ENCODE results near the gene CEP128. TPM values are rescaled to one million over a fixed set of nuclear protein-coding genes. Genes with fewer than 3 reads are reported as not detected.

The CEP128 gene
- total RNA-seq, 1 donor, result 5.4 TPM

DNA sequence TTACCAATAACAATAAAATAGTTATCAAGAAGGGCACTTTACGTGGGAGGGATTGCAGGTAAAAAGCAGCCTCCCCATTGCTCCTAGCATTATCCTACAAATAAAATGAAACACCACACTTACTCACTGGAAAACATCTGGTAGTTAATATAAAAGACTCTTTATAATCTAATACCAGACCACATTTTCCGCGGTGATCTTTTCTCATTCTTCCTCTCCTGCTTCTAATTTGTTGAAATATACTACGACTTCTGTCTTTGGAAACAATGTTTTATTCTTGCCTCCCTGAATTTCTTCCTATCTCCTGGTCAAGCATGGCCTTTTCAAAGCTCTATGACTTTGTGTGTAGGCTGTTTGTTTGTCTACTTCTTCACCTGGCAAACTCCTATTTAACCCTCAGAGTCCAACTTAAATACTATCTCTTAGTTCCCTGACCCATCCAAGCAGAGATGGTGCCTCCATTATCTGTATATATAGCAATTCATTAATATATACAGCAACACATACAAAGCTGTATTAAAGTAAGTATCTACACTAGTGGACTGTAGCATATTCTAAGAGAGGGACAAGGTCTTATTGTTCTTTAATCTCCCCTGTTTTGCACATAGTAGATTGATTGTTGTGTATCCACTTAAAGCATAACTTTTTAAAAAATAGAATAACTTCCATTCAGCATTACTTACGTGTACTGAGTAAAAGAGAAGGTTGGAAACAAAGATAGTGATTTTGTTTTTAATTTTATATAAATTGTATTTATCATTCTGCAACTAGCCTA lies 228.3 kb downstream of the CEP128 start:
- no peaks in the 10 kb centered on the region for H3K4me1 ChIP-seq (ENCODE audit: insufficient read depth, low read length)
- no peaks in the 10 kb centered on the region for H4K20me1 ChIP-seq (ENCODE audit: insufficient read depth, low read length)
- H3K4me3 ChIP-seq (ENCODE audit: insufficient read depth, low read length), result no peak overlapping the region
- DNase-seq (ENCODE audit: insufficient read length, low spot score, missing footprints), result no peak
- no peaks in the 10 kb centered on the region for H3K79me2 ChIP-seq (ENCODE audit: insufficient read depth, low read length)
- TF ChIP-seq, protein P1, sequence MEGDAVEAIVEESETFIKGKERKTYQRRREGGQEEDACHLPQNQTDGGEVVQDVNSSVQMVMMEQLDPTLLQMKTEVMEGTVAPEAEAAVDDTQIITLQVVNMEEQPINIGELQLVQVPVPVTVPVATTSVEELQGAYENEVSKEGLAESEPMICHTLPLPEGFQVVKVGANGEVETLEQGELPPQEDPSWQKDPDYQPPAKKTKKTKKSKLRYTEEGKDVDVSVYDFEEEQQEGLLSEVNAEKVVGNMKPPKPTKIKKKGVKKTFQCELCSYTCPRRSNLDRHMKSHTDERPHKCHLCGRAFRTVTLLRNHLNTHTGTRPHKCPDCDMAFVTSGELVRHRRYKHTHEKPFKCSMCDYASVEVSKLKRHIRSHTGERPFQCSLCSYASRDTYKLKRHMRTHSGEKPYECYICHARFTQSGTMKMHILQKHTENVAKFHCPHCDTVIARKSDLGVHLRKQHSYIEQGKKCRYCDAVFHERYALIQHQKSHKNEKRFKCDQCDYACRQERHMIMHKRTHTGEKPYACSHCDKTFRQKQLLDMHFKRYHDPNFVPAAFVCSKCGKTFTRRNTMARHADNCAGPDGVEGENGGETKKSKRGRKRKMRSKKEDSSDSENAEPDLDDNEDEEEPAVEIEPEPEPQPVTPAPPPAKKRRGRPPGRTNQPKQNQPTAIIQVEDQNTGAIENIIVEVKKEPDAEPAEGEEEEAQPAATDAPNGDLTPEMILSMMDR (IDR thresholded peaks at IDR 0.05; ENCODE audit: extremely low read depth, low read depth, low read length), result no peak
- no peaks in the 10 kb centered on the region for H3K27me3 ChIP-seq (ENCODE audit: insufficient read depth, low read length)
- no peak overlapping the region for H3K4me2 ChIP-seq (ENCODE audit: insufficient read depth, low read length)
- H3K36me3 ChIP-seq (ENCODE audit: insufficient read depth, low read length), result no peaks in the 10 kb centered on the region
- no peak overlapping the region for H2AFZ ChIP-seq (ENCODE audit: low read length)
- H3K27ac ChIP-seq (ENCODE audit: low read depth, low read length), result no peak overlapping the region
- no peaks in the 10 kb centered on the region for H3K9me3 ChIP-seq (ENCODE audit: low read depth, low read length)

DNA sequence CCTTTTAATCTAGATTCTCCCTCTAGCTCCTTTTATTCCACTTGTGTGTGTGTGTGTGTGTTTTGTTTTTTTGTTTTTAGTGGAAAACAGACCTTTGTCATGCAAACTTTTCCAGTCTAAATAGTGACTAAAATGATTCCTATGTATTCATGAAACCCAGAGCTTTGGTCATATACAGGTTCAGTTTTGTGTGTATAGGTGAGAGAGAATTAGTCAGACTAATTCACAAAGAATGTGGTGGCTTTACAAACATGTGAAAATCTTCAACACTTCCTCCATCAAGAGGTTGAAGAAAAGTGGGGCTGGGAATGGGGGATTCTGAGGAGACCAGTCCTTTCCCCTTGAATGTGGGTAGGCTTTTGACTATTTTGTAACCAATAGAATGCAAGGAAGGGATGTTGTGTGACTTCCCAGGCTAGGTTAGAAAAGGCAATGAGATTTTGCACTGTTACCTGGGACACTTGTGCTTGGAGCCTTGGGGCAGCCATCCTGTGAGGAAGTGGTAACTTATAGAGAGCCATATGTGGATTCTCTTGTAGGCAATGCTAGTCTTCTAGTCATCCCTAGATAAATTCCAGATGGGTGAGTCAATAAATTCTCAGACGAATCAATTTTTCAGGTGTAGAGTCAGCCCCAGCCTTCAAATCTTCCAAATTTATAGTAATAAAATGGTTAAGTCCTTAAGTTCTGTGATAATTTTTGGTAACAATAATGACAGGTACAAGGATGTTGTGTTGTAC lies 236.1 kb downstream of the CEP128 start:
- Histone ChIP-seq H3K4me1 (ENCODE audit: insufficient read depth, low read length) (no peaks in the 10 kb centered on the region), H3K79me2 (ENCODE audit: insufficient read depth, low read length) (no peaks in the 10 kb centered on the region), H2AFZ (ENCODE audit: low read length) (no peak overlapping the region), H3K27ac (ENCODE audit: low read depth, low read length) (no peak overlapping the region), H3K36me3 (ENCODE audit: insufficient read depth, low read length) (no peaks in the 10 kb centered on the region), H3K9me3 (ENCODE audit: low read depth, low read length) (no peaks in the 10 kb centered on the region), H3K4me3 (ENCODE audit: insufficient read depth, low read length) (no peak overlapping the region), H3K27me3 (ENCODE audit: insufficient read depth, low read length) (no peaks in the 10 kb centered on the region), H4K20me1 (ENCODE audit: insufficient read depth, low read length) (no peaks in the 10 kb centered on the region), H3K4me2 (ENCODE audit: insufficient read depth, low read length) (no peak overlapping the region)
- DNase-seq (ENCODE audit: insufficient read length, low spot score, missing footprints), result no peak
- TF ChIP-seq, protein P1 (IDR thresholded peaks at IDR 0.05; ENCODE audit: extremely low read depth, low read depth, low read length), result no peak

DNA sequence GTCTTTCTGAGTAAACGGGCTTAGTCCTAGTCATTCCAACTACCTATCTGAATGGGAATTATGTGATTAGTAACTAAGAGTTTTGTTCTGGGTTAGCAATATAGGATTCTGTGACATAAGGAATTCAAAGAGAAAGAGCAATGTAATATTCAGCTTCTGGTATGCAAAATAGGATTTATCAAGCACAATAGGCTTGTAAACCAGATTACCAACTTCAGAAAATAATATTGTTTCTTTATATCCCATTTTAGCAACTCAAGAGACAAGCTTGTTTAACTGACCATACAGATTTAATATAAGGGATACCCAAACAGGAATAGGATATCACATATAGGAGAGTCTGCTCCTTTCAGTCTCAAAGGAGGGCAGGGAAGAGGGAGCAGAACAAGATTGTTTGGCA lies 240.9 kb downstream of the CEP128 start:
- DNase-seq (ENCODE audit: insufficient read length, low spot score, missing footprints), result peak; percentile 2
- TF ChIP-seq, protein P1 (IDR thresholded peaks at IDR 0.05; ENCODE audit: extremely low read depth, low read depth, low read length), result no peak
- H3K36me3 ChIP-seq (ENCODE audit: insufficient read depth, low read length), result no peaks in the 10 kb centered on the region

DNA sequence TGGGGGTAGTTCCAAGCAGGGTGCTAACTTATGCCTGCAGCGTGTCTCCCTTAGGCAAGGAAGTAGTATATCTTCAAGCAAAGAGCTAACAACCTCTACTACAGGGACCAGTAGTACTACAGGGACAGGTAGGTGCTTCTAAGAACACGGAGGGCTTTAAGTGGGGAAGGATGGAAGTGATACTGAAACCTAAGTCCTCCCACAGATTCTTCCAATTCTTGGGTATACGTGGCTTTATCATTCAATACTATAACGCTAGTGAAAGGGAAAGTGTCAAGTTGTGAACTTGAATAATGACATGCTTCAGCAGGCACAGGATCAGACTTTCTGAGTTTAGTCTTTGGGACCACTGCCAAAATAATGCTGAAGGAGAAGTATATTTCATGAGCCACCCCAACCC lies 241.7 kb downstream of the CEP128 start:
- Histone ChIP-seq H4K20me1 (ENCODE audit: insufficient read depth, low read length) (no peaks in the 10 kb centered on the region), H3K4me3 (ENCODE audit: insufficient read depth, low read length) (no peak overlapping the region), H3K27me3 (ENCODE audit: insufficient read depth, low read length) (no peaks in the 10 kb centered on the region), H3K27ac (ENCODE audit: low read depth, low read length) (no peak overlapping the region), H3K4me1 (ENCODE audit: insufficient read depth, low read length) (no peaks in the 10 kb centered on the region), H2AFZ (ENCODE audit: low read length) (no peak overlapping the region), H3K9me3 (ENCODE audit: low read depth, low read length) (no peaks in the 10 kb centered on the region), H3K36me3 (ENCODE audit: insufficient read depth, low read length) (no peaks in the 10 kb centered on the region), H3K4me2 (ENCODE audit: insufficient read depth, low read length) (no peak overlapping the region), H3K79me2 (ENCODE audit: insufficient read depth, low read length) (no peaks in the 10 kb centered on the region)
- no peak for DNase-seq (ENCODE audit: insufficient read length, low spot score, missing footprints)
- TF ChIP-seq, protein P1 (IDR thresholded peaks at IDR 0.05; ENCODE audit: extremely low read depth, low read depth, low read length), result no peak

More for the DNA sequence above, 240.9 kb downstream of the CEP128 start:
- no peaks in the 10 kb centered on the region for H4K20me1 ChIP-seq (ENCODE audit: insufficient read depth, low read length)
- H3K4me1 ChIP-seq (ENCODE audit: insufficient read depth, low read length), result no peaks in the 10 kb centered on the region
- H3K4me2 ChIP-seq (ENCODE audit: insufficient read depth, low read length), result no peak overlapping the region
- no peaks in the 10 kb centered on the region for H3K9me3 ChIP-seq (ENCODE audit: low read depth, low read length)
- no peak overlapping the region for H3K27ac ChIP-seq (ENCODE audit: low read depth, low read length)
- no peaks in the 10 kb centered on the region for H3K27me3 ChIP-seq (ENCODE audit: insufficient read depth, low read length)
- no peak overlapping the region for H3K4me3 ChIP-seq (ENCODE audit: insufficient read depth, low read length)
- no peak overlapping the region for H2AFZ ChIP-seq (ENCODE audit: low read length)
- H3K79me2 ChIP-seq (ENCODE audit: insufficient read depth, low read length), result no peaks in the 10 kb centered on the region
